ENCODE data around the gene ACACA. TPM values are rescaled to one million over a fixed set of nuclear protein-coding genes. Genes with fewer than 3 reads are reported as not detected.

Gene ACACA
- total RNA-seq = 28.1 and 32.8 TPM in 2 replicates

DNA sequence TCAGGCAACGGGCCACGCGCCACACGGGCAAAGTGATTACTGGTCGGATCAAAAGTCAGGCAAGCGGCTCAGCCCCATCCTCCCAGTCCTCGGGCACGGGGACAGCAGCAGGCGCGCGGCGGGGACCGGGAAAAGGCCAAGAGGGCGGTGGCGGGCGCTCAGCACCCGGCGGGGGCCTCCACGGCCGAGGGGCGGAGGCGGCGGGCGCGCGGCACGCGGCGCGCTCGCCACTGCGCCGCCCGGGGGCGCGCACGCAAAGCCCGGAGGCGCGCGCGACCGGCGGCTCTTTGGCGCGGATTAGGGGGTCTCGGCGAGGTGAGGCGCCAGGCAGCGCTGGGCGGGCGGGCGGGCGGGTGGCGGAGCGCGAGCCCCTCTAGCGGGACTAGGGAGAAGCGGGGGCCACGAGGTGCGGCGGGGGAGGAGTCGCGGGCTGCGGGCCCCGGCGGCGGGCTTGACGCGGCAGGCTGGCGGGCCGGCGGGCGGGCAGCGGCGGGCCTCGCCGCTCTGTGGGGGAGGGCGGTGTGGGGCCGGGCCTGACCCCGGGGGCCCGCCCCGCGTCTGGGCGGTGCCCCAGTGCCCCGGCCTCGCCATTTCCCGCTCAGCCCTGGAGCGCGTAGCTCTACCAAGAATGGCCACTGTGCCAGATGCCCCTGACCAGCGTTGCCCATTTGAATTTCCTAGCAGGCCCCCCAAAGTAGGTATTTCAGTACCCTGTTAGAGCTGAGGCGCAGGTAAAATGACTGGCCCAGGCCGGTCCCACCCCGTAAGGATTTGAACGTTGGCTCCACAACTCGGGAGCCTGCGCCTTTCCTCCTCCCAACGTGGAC, at the start of gene ACACA, which contains the start of gene TADA2A:
TSS of gene ACACA (minus strand) at position 202 of the 827 bp plus-strand sequence. CDS start 537 bp downstream, outside the sequence.
TSS of gene TADA2A (plus strand) at position 252 of the 827 bp plus-strand sequence. CDS start 4,480 bp downstream, outside the sequence.

DNA sequence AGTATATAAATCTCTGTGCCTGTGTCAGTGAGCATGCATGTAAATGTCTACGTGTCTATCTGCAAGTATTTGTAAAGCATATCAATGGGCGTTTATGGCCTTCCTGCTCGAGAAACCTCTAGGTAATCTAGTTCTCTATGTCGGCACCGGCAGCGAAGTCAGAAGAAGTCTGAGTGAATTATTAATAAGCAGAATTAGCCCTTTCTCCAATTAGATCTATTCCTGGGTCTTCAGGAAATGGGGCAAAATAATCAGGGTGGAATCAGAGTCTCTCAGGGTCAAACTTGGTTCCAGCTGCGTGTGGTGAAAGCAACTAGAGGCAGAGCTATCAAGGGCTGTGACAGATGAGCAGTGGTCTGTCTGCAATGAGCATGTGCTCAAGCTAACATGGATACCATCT, 30.9 kb downstream of the ACACA start, which contains the start of gene C17orf78:
TSS of gene C17orf78 (plus strand) at position 280 of the 400 bp plus-strand sequence. CDS start at position 388, 108 bp downstream.

Other genes starting within 250 kb of the ACACA start
- not detected in 2 replicates for gene C17orf78, start 30.9 kb downstream of the ACACA start, total RNA-seq
- gene TADA2A, start 50 bp upstream of the ACACA start, total RNA-seq = 14.7 and 18.0 TPM in 2 replicates
- 17.5 and 17.7 TPM in 2 replicates for gene DUSP14, start 83.1 kb upstream of the ACACA start, total RNA-seq
- gene SYNRG, start 202.6 kb upstream of the ACACA start, total RNA-seq = 13.3 and 18.7 TPM in 2 replicates
- 20.3 and 27.2 TPM in 2 replicates for gene DDX52, start 236.6 kb upstream of the ACACA start, total RNA-seq